Activated CD4-positive, CD25-positive, alpha-beta regulatory T cell treated with anti-CD3 and anti-CD28 coated beads, Interleukin-2, amount 50 U/mL, for 24 hours (primary cell): ENCODE measurements around the gene SLC27A5.
"Not testable (repeated sequence)": the region's sequence is repeated elsewhere in the genome, so short reads cannot be mapped to it uniquely, and the experiment has no call there.

Source experiments
- ATAC-seq, 2 donors: fragments of 150-1000 bp; cut with Tn5 transposase; one replicate each; pipeline ENCODE4 v1.10.0; 2021; ENCODE audit warnings: mild to moderate bottlenecking in 1 of 2, moderate library complexity in 1 of 2

The SLC27A5 gene

DNA sequence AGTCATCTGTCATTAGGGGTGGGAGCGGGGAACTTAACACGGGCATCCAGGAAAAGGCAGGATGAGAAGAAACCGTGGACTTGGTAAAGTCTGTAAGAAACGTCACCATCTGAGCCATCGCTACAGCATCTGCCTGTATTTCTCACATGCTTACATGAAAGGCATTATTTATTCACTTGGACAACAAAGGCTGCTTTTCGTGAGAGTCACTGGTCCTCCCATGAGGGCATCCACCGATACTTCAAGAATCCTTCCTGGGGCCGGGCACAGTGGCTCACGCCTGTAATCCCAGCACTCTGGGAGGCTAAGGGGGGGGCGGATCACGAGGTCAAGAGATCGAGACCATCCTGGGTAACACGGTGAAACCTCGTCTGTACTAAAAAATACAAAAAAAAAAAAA is 19.5 kb downstream of the SLC27A5 start:
- ATAC-seq = no peak

DNA sequence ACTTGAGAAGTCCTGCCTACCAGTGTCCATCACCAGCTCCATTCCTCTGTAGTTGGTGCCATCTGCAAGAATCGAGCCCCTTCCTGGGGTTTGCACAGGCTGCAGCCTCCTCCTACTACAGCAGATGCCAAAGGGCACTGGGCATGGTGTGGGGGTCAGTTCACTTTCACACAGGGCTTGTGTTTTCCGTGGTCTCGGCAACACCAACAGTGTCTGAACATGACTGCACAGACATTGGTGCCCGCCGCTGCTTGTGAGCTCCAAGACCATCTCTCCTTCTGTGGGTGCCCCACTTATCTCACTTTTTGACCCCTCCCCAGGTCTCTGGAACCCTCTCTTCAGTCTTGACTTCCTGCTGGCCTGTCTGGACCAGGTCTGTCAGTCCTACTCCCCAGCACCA is 20.4 kb downstream of the SLC27A5 start:
- ATAC-seq = no peak

DNA sequence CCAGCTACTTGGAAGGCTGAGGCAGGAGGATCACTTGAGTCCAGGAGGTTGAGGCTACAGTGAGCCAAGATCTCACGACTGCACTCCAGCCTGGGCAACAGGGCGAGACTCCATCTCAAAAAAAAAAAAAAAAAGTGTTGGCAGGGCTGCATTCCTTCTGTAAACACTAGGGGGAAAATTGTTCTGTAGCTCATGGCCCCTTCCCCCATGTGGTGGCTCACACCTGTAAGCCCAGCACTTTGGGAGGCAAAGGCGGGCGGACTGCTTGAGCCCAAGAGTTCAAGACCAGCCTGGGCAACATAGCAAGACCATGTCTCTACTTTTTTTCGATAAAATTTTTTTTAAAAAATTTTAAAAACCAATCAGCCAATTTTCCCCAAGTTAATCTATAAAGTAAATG is 27.4 kb downstream of the SLC27A5 start:
- ATAC-seq = not testable (repeated sequence)

DNA sequence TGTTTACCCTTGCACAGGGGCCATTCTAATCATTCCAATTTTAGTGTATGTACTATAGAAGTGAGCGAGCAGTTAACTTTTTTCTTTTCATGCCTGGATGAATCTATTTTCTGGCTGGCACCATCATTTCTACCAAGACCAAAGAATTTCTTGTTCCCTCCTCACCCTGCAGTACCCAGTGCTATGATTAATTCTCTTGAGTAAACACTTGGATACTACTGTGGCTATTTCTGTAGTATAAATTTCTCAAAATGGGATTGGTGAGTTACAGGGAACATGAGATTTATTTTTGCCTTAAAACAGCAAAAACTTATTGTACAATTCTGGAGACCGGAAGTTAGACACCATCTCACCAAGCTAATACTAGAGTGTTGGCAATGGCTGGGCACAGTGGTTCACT is 28.0 kb downstream of the SLC27A5 start:
- ATAC-seq = no peak

DNA sequence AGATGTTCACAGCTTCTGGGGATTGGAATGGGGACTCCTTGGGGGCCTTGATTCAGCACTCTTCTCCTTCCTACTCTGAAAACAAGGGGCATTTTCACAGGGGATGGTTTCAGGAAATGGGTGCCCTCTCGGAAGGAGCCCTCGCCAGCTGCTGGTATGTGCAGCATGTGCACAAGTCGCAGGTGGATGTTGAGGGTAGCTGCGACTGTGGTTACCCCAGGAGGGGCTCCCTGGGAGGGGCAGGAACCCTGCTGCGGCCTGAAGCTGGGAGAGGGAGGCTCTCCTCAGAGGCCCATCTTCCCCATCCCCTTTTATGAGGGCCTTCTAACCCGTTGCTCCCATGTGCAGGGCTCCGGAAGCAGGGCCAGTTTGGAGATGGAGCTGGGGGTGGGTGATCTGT is 29.4 kb downstream of the SLC27A5 start:
- no peak for ATAC-seq

DNA sequence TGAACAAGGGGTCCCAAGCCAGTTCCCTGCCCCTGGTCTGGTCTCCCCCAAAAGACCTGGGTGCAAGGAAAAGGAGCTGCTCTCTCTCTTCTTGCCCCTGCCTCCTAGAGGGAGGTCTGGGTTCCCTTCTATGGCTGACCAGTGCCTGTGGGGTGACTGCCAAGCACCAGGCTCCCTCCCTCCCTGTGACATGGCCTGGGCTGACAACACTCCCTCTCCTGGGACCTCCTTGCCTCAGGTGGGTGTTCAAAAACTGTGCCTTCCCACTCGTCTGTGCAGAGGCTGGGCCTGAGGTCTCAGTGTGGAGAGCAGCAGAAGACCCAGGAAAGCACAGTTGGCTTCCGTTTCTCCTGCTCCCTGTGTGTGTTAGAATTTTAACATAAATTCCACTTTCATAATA is 31.0 kb downstream of the SLC27A5 start:
- no peak for ATAC-seq

DNA sequence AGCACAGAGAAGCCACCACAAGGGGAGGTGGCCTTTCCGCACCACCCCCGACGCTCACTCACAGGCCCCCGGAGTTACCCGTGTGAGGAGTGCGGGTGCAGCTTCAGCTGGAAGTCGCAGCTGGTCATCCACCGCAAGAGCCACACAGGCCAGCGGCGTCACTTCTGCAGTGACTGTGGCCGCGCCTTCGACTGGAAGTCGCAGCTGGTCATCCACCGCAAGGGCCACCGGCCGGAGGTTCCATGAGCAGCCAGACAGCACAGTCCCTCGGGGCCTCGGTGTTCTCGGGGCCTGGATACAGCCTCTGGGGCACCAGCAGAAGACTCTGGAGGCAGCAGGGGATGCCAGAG is 31.3 kb downstream of the SLC27A5 start:
- no peak for ATAC-seq

DNA sequence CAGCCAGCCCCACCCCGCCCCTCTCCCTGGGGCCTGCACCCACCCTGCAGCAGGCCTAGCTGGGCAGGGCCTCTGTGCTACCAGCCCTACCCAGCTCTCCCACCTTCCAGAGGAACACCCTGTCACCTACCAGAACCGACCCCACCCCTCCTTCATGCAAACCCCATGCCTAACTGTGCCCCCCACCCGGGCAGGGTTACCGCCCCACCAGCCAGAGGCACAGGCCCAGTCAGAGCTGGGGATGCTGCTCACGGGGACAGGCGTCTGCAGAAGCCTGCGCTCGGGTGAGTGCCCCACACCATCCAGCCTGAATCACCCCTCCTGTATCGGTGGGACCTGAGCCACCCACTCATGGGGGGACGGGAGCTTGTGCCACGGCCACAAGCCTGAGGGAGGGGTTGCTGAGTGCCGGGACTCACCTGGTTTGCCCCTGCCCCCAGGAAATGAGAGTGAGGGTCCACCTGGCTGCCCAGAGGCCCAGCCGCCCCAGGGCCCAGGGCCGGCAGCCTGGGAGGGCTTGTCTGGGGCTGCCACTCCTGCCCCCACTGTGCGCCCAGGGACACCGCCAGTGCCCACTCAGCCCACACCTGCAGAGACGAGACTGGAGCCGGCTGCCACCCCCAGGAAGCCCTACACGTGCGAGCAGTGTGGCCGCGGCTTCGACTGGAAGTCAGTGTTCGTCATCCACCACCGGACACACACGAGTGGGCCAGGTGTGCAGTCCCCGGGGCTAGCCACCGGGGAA is 31.9 kb downstream of the SLC27A5 start:
- ATAC-seq = no peak

DNA sequence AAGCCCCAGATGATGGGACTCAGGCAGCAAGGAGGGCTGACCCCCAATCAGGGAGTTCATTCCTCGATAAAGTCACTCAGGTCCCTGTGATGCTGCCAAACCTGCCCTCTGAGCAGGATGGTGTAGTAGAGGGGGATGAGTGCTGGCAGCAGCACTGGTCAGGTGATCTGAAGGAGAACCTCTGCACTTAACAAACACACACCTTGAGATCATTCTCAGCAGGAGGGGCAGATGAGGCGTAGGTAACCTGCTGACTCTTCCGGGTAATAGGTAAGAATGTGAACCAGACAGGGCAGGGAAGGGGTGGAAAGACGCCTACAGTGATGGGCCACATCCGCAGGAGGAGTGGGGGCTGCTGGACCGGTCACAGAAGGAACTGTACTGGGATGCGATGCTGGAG is 32.5 kb downstream of the SLC27A5 start:
- ATAC-seq = no peak

DNA sequence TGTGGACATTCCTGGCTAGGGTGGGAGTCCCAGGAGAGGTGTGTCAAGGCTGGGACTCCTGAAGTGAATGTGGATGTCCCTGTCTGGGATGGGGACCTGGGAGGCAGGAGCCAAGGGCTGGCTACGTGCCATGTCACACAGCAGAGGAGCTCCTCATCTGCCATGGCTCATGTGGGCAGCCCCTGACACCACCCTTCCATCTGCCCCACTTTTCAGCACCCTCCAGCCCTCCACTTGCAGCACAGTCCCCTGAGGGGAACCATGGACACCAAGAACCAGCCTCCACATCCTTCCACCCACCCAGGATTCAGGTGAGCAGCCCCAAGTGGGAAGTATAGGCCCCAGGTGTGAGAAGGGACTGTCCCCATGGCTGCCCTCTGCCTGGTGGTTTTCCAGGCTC is 33.9 kb downstream of the SLC27A5 start:
- no peak for ATAC-seq

DNA sequence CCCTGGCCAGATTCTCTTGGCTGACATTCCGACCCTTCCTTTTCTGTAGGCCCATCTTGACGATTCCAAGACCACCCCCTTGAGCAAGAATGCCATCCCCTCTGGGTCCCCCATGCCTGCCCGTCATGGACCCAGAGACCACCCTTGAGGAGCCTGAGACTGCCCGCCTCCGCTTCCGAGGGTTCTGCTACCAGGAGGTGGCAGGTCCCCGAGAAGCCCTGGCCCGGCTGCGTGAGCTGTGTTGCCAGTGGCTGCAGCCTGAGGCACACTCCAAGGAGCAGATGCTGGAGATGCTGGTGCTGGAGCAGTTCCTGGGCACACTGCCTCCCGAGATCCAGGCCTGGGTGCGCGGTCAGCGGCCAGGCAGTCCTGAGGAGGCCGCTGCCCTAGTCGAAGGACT is 34.7 kb downstream of the SLC27A5 start:
- no peak for ATAC-seq

DNA sequence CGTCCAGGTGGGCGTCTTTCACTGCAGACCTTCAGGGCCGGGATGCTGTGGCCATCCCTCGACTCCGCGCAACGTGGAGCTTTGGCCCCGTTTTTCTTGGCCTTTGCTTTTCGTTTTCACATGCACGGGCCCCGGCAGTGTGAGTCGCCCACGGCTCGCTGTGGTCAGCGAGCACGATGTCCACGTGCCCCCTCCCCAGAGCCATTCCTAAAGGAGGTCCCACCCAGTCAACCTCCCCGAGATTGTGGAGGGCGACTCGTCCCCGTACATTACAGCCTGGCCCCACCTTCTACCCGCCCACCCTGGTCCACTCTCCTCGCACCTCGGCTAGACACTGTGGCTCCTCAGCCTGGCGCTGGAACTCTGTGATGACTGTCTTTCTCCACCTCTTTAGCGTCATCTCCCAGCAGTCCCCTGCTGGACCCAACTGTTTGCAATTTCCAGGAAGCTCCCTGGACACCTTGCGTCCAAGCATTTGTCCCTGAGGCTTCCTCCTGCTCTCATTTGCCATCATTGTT is 35.2 kb downstream of the SLC27A5 start:
- ATAC-seq = no peak

DNA sequence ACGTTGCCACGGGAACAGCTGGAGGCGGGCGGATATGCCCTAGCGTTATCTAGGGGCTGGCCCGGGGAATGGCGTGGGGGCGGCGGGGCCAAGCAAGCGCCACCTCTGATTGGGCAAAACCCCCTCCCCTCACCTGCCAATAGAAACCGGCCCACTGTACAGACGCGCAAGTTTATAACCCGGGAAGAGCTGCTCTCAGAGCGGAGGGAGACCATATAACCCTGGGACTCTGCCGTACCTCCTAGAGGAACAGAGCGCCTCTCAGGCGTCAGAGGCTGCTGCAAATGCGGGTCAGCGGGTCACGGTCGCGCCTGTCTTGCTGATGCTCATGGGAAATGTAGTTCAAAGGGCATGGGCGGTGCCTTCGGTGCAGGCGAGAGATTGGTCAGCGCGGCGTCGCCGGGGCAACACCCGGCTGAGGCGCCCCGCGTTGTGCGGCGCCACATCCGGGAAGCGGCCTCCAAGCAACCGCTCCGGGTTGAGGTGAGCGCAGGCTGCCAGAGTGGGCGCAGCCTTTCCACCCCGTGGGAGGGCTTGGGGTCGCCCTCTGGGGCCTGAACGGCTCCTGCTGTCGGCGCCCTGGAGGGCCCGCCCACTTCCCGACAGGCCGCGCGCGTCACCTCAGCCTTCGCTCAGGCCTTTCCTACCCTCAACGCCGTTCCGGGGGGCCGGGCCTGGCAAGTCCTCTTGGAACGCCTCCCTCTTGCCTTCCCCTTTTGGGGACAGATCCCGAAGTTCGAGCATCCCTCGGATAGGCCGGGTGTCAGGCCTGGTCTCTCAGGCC is 35.9 kb downstream of the SLC27A5 start, which contains the start of gene ZNF446:
TSS of gene ZNF446 (plus strand) at position 639 of the 784 bp plus-strand sequence. CDS start 867 bp downstream, outside the sequence.
- peak; percentile 89 to 92 for ATAC-seq

DNA sequence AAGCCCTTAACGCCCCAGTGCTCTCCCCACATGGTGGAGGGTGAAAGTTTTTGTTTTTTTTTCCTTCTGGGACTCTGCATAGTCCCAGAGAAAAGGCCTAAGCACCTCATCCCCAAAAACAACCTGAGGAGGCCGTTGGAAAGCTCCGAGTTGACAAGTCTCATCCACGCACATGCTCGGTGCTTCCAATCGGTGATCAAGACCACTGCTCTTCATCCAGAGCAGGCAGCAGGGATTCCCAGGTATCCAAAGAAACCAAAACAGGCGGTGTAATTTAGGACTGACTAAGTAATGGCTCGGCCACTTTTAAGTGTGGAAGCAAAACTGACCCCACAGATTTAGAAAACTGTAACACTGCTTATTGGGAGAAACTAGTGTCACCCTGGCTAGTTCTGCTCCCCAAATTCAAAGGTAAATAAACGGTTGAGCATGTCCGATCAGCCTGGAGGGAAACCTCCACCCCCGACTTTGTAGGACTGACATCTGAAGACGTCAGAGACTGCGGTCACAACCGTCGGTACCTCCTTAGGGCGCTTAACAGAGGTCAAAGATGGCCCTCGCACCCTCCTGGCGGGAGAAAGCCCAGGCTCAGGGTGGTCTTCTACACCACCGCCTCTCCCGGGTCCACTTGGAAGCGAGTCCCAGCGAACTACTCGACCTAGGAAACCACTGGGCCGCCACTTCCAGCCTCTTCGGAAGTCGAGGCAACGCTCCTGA is 36.6 kb downstream of the SLC27A5 start:
- ATAC-seq = peak; percentile 1

DNA sequence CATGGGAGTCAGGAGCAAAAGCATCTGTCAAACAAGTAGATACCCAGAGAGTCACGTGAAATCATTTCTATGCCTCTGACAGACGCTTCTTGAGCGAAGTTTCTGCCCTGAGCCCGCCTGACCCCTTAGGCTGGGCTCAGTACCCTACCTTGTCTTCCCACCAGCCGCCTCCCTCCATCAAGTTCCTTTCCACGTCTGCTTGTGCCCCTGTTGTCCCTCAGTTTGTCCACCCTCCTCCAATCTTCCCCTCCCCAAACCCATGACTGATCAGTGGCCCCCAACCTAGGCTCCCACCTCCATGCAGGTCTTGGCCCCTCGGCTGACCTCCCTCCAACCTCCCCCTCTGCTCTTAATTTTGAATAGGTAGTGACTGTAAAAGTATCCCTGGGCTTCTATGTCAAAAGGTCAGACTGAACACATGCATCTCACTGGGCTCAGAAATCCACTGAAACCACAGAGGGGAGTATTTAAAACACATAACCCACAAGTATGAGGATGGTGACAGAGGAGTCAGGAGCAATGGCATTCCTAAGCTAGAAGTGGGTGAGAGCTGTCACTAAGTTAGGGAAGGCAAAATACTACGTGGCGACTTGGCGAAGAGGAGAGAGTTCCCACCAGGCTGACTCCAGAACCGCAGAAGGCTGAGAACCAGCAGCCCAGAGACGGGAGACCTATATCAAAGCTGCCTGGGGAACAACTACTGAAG is 37.3 kb downstream of the SLC27A5 start:
- no peak for ATAC-seq

DNA sequence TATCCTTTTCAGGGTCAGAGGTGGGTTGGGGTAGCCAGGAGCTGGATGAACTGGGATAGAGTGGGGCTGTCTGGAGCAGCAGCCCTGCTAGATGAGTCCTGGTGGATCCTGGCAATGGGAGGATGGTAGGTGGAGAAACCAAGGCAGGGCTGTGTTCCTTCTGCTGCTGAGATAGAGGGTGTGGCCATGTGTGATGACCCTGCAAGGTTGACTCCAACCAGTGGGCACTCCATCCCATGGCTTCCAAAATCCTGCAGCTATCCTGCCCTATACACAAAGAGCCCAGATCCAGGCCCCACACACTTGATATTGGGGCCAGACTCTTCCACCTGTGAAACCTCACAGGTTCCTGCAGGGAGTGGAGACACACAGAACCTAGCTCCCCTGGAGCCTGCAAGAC is 38.0 kb downstream of the SLC27A5 start:
- ATAC-seq = no peak

DNA sequence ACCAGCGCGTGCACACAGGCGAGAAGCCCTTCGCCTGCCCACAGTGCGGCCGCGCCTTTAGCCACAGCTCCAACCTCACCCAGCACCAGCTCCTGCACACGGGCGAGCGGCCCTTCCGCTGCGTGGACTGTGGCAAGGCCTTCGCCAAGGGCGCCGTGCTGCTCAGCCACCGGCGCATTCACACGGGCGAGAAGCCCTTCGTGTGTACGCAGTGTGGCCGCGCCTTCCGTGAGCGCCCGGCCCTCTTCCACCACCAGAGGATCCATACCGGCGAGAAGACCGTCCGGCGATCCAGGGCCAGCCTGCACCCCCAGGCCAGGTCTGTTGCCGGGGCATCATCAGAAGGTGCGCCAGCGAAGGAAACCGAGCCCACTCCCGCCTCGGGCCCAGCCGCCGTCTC is 40.1 kb downstream of the SLC27A5 start:
- no peak for ATAC-seq

DNA sequence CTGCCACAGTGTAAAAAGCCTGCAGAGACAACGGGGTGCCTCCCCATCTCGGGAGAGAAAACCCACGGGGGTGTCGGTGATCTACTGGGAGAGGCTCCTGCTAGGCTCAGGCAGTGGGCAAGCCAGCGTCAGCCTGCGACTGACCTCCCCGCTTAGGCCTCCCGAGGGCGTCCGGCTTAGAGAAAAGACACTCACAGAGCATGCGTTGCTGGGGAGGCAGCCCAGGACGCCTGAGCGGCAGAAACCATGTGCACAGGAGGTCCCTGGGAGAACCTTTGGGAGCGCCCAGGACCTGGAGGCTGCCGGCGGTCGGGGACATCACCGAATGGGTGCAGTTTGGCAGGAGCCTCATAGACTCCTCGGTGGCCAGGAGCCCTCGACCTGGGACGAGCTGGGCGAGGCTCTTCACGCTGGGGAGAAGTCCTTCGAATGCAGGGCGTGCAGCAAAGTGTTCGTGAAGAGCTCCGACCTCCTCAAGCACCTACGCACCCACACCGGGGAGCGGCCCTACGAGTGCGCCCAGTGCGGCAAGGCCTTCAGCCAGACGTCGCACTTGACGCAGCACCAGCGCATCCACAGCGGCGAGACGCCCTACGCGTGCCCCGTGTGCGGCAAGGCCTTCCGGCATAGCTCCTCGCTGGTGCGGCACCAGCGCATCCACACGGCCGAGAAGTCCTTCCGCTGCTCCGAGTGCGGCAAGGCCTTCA is 40.8 kb downstream of the SLC27A5 start:
- not testable (repeated sequence) for ATAC-seq

DNA sequence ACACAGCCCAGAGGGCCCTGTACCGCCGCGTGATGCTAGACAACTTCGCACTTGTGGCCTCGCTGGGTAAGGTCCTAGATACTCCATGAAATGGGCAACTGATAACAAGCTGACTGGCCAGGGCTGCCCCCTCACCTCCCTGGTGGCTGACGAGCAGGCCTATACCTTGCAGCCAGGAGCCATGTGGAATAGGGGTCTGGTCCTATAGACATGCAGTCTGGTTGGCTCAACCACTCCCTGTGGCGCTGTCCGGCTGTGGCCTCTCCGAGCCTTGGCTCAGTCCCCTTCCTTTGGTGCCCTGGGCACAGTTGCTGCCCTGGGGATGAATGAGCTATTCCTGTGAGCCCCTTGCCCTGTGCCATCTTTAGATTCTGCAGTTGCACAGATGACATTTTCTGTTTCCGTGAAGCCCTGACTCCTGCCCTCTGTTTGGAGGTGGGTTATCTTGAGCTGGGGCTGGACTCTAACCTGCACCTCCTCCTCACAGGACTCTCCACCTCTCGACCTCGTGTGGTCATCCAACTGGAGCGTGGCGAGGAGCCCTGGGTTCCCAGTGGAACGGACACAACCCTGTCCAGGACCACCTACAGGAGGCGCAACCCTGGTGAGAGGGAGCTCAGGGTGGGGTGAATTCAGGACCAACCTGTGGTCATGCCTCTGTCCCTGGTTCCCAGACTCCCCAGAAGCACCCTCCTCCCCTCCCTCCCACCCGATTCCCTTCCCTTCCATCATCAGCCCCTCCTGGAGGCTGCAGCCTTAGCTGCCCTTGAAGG is 42.4 kb downstream of the SLC27A5 start:
- no peak for ATAC-seq

DNA sequence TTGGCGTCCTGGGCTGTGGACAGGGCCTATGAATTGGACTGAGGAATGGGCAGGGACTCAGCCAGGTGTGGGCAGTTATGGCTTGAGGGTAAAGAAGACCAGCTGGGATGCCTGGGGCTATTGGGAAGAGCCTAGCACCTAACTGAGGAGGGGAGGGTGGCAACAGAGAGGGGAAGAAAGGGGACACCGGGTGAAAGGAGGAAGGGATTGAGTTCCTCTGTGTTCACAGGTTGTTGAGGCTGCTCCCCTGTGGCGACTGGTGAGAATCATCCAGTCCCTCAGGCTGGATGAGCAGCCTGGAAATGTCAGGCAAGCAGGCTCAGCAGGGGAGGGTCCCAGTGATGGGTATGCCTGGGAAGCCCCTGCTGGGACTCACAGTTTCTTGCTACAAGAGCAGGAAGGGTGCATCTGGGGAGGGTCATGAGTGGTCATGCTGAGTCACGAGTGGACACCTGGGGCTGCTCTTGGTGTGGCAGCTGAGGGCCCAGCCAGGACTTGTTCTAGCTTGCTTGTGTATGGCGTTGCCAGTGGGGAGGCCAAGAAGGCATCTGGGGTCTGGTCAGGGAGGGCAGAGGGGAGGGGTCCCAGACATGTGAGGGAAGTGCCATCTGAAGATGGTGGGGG is 43.5 kb downstream of the SLC27A5 start:
- ATAC-seq = no peak
